Neural crest cell (in vitro differentiated cells): ENCODE data around the gene MIAT. TPM values are rescaled to one million over a fixed set of nuclear protein-coding genes. Genes with fewer than 3 reads are reported as not detected.

Experiments used
- DNase-seq: peaks from one replicate; pipeline ENCODE4 v3.0.0; 2021; ENCODE audit warnings: low read depth, mixed read lengths, low spot score
- H3K27ac Mint-ChIP-seq: one replicate; pipeline ENCODE4 v1.8.0; 2021; ENCODE audit warnings: mild to moderate bottlenecking, mixed read lengths; ENCODE audit not compliant: unreplicated experiment
- H3K27me3 Mint-ChIP-seq: 2 replicates; pipeline ENCODE4 v1.8.0; 2021; ENCODE audit warnings: low read depth, mild to moderate bottlenecking, mixed read lengths
- H3K36me3 Mint-ChIP-seq: 2 replicates; pipeline ENCODE4 v1.8.0; 2021; ENCODE audit warnings: low read depth, mild to moderate bottlenecking, mixed read lengths
- H3K4me1 Mint-ChIP-seq: 2 replicates; pipeline ENCODE4 v1.8.0; 2021; ENCODE audit warnings: mixed read lengths
- H3K4me3 Mint-ChIP-seq: one replicate; pipeline ENCODE4 v1.8.0; 2021; ENCODE audit warnings: mild to moderate bottlenecking, mixed read lengths
- H3K9me3 Mint-ChIP-seq: 2 replicates; pipeline ENCODE4 v1.8.0; 2021; ENCODE audit warnings: mixed read lengths
- CTCF ChIP-seq: fragments of 200-600 bp; sonication (generic); conservative IDR thresholded peaks from 2 replicates; pipeline ENCODE4 v1.5.0; 2021; ENCODE audit warnings: antibody characterized with exemption, mild to moderate bottlenecking
- total RNA-seq: library from RNA; stranded (reverse); gene quantifications from 2 replicates; pipeline ENCODE4 v1.2.1, GENCODE V29; 2021

MIAT gene
- total RNA-seq, 1 donor from 2014 or later = 45.6 TPM

DNA sequence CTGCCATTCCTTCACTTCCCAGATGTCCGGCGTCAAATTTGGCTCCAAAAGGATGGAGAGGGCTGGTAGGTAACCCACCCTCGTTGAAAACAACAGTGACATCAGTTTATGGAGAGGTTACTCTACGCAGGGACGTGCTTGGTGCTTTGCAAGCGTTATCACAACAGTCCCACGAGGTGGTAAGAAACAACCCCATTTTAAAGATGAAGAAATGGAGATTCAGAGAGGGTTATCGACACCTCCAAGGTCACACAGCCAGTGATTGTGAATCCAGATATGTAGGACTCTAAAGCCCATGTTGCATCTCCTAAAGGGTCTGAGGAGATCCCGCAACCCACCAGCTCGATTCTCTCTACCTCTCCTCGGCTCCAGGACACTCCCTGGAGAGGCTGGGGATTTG is 773 bp downstream of the MIAT start:
- H3K4me3 Mint-ChIP-seq = peak overlapping the region; percentile 91
- DNase-seq = no peak
- H3K27me3 Mint-ChIP-seq = peaks cover 65% of the 10 kb centered on the region
- H3K36me3 Mint-ChIP-seq = no peaks in the 10 kb centered on the region
- H3K4me1 Mint-ChIP-seq = peaks cover 37% of the 10 kb centered on the region
- H3K27ac Mint-ChIP-seq = peak overlapping the region; percentile 81
- no peaks in the 10 kb centered on the region for H3K9me3 Mint-ChIP-seq
- no peak for TF ChIP-seq CTCF

DNA sequence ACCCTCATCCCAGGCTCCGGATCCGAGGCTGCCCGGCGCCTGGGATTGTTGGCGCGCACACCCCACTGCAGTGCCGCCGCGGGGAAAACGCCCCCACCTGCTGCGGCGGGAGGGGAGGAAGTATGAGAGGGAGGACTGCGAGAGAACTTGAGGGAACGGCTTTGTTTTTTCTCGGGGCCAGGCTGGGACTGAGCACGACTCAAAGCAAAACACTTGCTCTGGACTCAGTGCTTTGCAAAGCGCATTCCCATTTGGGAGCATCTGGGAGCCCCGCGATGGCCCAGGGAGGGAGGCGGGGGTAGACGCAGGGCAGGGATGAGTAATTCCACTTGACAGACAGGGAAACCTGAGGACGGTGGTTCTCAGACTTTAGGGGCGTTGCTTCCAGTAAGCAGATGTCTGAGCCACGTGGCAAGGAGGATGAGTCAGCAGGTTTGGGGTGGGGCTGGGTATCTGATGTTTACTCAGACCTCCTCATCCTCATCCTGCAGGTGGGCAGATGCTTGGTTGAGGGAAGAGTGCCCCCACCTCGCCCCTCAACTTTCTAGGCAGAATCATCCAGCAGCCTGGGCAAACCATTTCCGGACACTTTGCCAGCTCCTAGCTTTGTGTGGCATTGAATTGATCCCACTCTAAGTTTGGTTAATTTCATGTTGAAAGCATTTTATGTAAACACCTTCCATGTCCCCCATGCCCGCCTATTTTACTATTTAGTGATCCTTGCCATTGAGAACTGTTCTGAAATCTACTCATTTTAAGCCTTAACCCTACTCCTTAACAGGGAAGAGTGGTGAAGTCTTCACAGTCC is 1.5 kb downstream of the MIAT start:
- H3K27me3 Mint-ChIP-seq = peaks cover 58% of the 10 kb centered on the region
- H3K4me1 Mint-ChIP-seq = peaks cover 37% of the 10 kb centered on the region
- peak overlapping the region; percentile 50 for H3K27ac Mint-ChIP-seq
- peak; percentile 25 for DNase-seq
- TF ChIP-seq CTCF = no peak
- H3K4me3 Mint-ChIP-seq = peak overlapping the region; percentile 91
- H3K9me3 Mint-ChIP-seq = no peaks in the 10 kb centered on the region
- no peaks in the 10 kb centered on the region for H3K36me3 Mint-ChIP-seq

DNA sequence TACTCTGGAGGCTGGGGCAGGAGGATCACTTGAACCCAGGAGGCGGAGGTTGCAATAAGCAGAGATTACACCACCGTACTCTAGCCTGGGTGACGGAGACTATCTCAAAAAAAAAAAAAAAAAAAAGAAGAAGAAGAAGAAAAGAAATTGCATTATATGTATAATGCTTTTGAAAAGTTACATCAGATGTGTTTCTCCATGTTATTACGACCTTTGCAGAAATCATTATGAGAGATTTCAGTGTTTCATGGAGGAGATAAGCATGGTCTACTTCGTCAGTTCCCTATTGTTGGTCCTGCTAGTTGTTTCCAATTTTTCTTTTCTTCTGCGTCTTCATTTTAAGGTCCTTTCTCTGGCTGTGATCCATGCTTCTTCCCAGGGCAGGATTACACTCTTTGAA is 3.0 kb downstream of the MIAT start:
- peak overlapping the region; percentile 45 for H3K27ac Mint-ChIP-seq
- no peak for TF ChIP-seq CTCF
- H3K4me3 Mint-ChIP-seq = peak overlapping the region; percentile 78
- no peaks in the 10 kb centered on the region for H3K36me3 Mint-ChIP-seq
- H3K4me1 Mint-ChIP-seq = peaks cover 40% of the 10 kb centered on the region
- H3K27me3 Mint-ChIP-seq = peaks cover 50% of the 10 kb centered on the region
- no peaks in the 10 kb centered on the region for H3K9me3 Mint-ChIP-seq
- DNase-seq = no peak

GRCh38 chr22:26660961-26661578 is 3.7 kb downstream of the MIAT start:
- H3K4me3 Mint-ChIP-seq = peak overlapping the region; percentile 78
- no peak for TF ChIP-seq CTCF
- H3K27ac Mint-ChIP-seq = peak overlapping the region; percentile 45
- no peak for DNase-seq
- H3K36me3 Mint-ChIP-seq = no peaks in the 10 kb centered on the region
- H3K4me1 Mint-ChIP-seq = peaks cover 44% of the 10 kb centered on the region
- no peaks in the 10 kb centered on the region for H3K9me3 Mint-ChIP-seq
- peaks cover 43% of the 10 kb centered on the region for H3K27me3 Mint-ChIP-seq

GRCh38 chr22:26662160-26662559 is 4.8 kb downstream of the MIAT start:
- H3K4me3 Mint-ChIP-seq = no peak overlapping the region
- H3K27me3 Mint-ChIP-seq = peaks cover 35% of the 10 kb centered on the region
- no peaks in the 10 kb centered on the region for H3K9me3 Mint-ChIP-seq
- peak overlapping the region; percentile 5 for H3K27ac Mint-ChIP-seq
- H3K4me1 Mint-ChIP-seq = peaks cover 44% of the 10 kb centered on the region
- no peak for DNase-seq
- TF ChIP-seq CTCF = no peak
- no peaks in the 10 kb centered on the region for H3K36me3 Mint-ChIP-seq
